DND-41 (cell line): ENCODE measurements around the gene MRM2.

Experiments
- ATAC-seq: fragments of 200-7000 bp; cut with Tn5 transposase; 3 replicates; pipeline ENCODE4 v1.9.1; 2021; ENCODE audit warnings: low read depth; ENCODE audit not compliant: insufficient read depth
- DNase-seq: peaks from one replicate; pipeline ENCODE4 v3.0.0-alpha.2; 2020
- H2AFZ ChIP-seq: 2 replicates; pipeline ENCODE4 v1.6.0; 2012; ENCODE audit warnings: low read depth, low read length
- H3K27ac ChIP-seq: 2 replicates; pipeline ENCODE4 v1.5.1; 2012; ENCODE audit warnings: low read length, inconsistent platforms
- H3K27me3 ChIP-seq: fragments of 200-600 bp; sonication (generic); 2 replicates; pipeline ENCODE4 v1.6.0; 2012; ENCODE audit warnings: low read length, mild to moderate bottlenecking, inconsistent platforms; ENCODE audit not compliant: insufficient read depth, poor library complexity
- H3K36me3 ChIP-seq: 2 replicates; pipeline ENCODE4 v1.5.1; 2012; ENCODE audit warnings: low read length, inconsistent platforms; ENCODE audit not compliant: insufficient read depth
- H3K4me1 ChIP-seq: 2 replicates; pipeline ENCODE4 v1.5.1; 2012; ENCODE audit warnings: mild to moderate bottlenecking, low read length; ENCODE audit not compliant: insufficient read depth
- H3K4me2 ChIP-seq: 2 replicates; pipeline ENCODE4 v1.6.0; 2012; ENCODE audit warnings: mild to moderate bottlenecking, moderate library complexity, low read length, inconsistent platforms; ENCODE audit not compliant: insufficient read depth
- H3K4me3 ChIP-seq, 2 experiments: fragments of 200-600 bp in 1 of 2; shearing (Covaris generic) in 1 of 2; 2 replicates each; pipeline ENCODE4 v1.5.1; 2012 to 2016; ENCODE audit warnings: inconsistent platforms in 2 of 2, low read length in 2 of 2, mild to moderate bottlenecking in 2 of 2, low read depth in 1 of 2, moderate library complexity in 1 of 2
- H3K79me2 ChIP-seq: 2 replicates; pipeline ENCODE4 v1.6.0; 2012; ENCODE audit warnings: low read length, inconsistent platforms; ENCODE audit not compliant: insufficient read depth
- H3K9ac ChIP-seq: 2 replicates; pipeline ENCODE4 v1.6.0; 2012; ENCODE audit warnings: low read depth, mild to moderate bottlenecking, inconsistent platforms, low read length, moderate library complexity
- H3K9me3 ChIP-seq: 2 replicates; pipeline ENCODE4 v1.5.1; 2012; ENCODE audit warnings: low read length, moderate library complexity, mild to moderate bottlenecking, inconsistent platforms; ENCODE audit not compliant: insufficient read depth, severe bottlenecking
- H4K20me1 ChIP-seq: 2 replicates; pipeline ENCODE4 v1.6.0; 2012; ENCODE audit warnings: low read length; ENCODE audit not compliant: insufficient read depth
- EZH2 ChIP-seq: IDR thresholded peaks from 3 replicates; pipeline ENCODE4 v1.6.1; 2012; ENCODE audit warnings: borderline replicate concordance, low read depth, mild to moderate bottlenecking, moderate library complexity, low read length, inconsistent platforms; ENCODE audit not compliant: severe bottlenecking
- TF ChIP-seq, protein P1 (sequence below): IDR thresholded peaks from 2 replicates; pipeline ENCODE4 v1.5.1; 2012; ENCODE audit warnings: borderline replicate concordance, low read length, moderate library complexity, mild to moderate bottlenecking; ENCODE audit not compliant: poor library complexity, severe bottlenecking; ENCODE audit errors: extremely low read depth

The MRM2 gene

DNA sequence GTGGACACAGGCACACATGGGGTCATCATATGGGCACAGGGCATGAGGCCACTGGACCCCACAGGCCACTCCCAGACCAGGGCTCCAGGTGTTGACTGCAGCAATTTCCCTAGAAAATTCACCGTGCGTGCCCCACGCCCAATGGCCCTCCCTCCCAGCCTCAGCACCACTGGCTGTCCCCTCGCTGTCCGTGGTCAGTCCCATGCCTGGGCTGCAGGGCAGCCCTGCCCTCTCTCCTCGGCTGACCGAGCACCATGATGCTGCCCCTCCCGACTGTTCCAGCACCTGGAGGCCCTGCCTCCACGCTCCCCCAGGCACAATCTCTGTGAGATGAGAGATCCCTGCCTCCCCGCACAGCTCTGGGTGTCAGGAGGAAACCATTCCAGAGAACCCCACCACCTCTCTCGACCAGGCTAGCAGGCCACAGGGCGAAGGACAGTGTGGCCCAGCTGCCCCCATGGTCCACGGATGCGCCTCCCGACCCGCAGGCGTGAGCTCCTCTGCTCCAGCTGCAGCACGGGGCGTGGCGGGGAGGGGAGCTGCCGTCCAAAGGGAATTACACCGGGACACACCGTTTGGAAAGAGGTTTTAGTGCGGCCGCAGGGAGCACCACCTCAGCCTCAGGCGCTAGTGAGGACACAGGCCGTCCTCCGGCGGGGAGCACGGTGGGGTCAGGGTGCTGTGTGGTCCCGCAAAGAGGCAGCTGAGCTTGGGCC lies 12.6 kb upstream of the MRM2 start:
- DNase-seq (no peak), ATAC-seq (no peak)
- Histone ChIP-seq H3K36me3 (peaks cover 60% of the 10 kb centered on the region), H3K27ac (no peak overlapping the region), H3K4me2 (no peak overlapping the region), H3K79me2 (no peaks in the 10 kb centered on the region), H2AFZ (no peak overlapping the region), H3K9ac (no peak overlapping the region), H3K4me1 (no peaks in the 10 kb centered on the region), H3K27me3 (no peaks in the 10 kb centered on the region), H3K9me3 (no peaks in the 10 kb centered on the region), H3K4me3 (no peak overlapping the region), H4K20me1 (0 out of 2 replicates have a peak, but pooled peaks cover 3% of the 10 kb centered on the region)
- TF ChIP-seq EZH2 = no peak
- TF ChIP-seq, protein P1, sequence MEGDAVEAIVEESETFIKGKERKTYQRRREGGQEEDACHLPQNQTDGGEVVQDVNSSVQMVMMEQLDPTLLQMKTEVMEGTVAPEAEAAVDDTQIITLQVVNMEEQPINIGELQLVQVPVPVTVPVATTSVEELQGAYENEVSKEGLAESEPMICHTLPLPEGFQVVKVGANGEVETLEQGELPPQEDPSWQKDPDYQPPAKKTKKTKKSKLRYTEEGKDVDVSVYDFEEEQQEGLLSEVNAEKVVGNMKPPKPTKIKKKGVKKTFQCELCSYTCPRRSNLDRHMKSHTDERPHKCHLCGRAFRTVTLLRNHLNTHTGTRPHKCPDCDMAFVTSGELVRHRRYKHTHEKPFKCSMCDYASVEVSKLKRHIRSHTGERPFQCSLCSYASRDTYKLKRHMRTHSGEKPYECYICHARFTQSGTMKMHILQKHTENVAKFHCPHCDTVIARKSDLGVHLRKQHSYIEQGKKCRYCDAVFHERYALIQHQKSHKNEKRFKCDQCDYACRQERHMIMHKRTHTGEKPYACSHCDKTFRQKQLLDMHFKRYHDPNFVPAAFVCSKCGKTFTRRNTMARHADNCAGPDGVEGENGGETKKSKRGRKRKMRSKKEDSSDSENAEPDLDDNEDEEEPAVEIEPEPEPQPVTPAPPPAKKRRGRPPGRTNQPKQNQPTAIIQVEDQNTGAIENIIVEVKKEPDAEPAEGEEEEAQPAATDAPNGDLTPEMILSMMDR = no peak

DNA sequence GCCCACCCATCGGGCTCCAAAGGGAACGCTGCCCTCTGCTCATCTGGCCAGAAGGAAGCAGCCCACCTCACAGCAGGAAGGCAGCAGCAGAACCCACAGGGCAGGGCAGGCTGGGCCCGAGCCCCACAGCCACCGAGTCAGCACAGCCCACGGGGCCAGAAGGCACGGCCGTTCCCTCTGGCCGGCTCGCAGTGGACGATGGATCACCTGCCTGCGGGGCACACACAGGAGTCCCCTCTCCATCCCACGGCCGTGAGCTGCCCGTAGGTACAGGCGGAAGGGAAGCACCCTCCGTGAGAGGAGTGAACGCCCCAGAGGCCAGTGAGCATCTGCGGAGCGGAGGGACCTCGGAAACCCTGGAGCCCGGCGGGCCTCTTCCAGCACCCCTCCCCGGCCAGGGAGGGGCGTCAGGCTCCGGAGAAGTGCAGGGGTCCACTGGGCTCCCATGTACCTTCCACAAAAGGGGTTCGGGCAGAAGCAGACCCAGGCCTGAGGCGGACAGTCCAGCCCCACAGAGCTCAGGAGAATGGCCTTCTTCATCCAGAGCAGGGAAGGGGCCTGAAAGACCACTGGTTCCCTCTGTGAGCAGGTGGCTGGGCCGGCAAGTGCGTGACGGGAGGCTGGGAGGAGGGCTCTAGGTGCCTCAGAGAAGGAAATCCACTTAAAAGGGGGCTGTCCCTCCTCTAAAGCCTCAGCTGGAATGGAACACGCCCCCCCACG lies 11.7 kb upstream of the MRM2 start:
- Histone ChIP-seq H2AFZ (no peak overlapping the region), H3K79me2 (no peaks in the 10 kb centered on the region), H3K4me1 (no peaks in the 10 kb centered on the region), H3K9me3 (no peaks in the 10 kb centered on the region), H3K27ac (no peak overlapping the region), H3K36me3 (peaks cover 69% of the 10 kb centered on the region), H4K20me1 (0 out of 2 replicates have a peak, but pooled peaks cover 3% of the 10 kb centered on the region), H3K9ac (no peak overlapping the region), H3K4me3 (no peak overlapping the region), H3K4me2 (no peak overlapping the region), H3K27me3 (no peaks in the 10 kb centered on the region)
- TF ChIP-seq EZH2 = no peak
- TF ChIP-seq, protein P1 = no peak
- no peak for DNase-seq
- no peak for ATAC-seq

DNA sequence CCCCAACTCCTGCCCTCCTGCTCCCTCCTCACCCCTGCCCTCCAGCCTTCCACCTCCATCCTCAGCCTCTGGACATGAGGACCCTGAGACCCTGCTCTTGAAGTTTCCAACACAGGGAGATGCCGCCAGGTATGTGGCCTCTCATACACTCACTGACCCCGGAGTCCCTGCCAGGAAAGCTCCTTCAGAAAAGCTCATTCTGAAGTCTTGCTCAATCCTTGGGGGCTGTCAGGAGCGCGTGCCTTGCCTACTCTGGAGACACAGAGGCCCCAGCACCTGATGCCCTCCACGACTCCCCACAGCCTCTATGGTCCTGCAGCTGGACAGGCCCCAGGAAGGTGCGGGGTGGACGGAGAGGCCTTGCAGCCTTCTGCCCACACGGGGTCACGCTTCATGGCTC lies 11.0 kb upstream of the MRM2 start:
- H4K20me1 ChIP-seq = 0 out of 2 replicates have a peak, but pooled peaks cover 3% of the 10 kb centered on the region
- no peaks in the 10 kb centered on the region for H3K9me3 ChIP-seq
- no peaks in the 10 kb centered on the region for H3K79me2 ChIP-seq
- TF ChIP-seq EZH2 = no peak
- TF ChIP-seq, protein P1 = no peak
- no peak overlapping the region for H3K4me2 ChIP-seq
- H3K4me1 ChIP-seq = no peaks in the 10 kb centered on the region
- H3K27ac ChIP-seq = no peak overlapping the region
- no peaks in the 10 kb centered on the region for H3K27me3 ChIP-seq
- H2AFZ ChIP-seq = no peak overlapping the region
- DNase-seq (no peak), ATAC-seq (no peak)
- no peak overlapping the region for H3K9ac ChIP-seq
- no peak overlapping the region for H3K4me3 ChIP-seq
- H3K36me3 ChIP-seq = peaks cover 72% of the 10 kb centered on the region
